ENCODE results near the gene JARID2.

The JARID2 gene

DNA sequence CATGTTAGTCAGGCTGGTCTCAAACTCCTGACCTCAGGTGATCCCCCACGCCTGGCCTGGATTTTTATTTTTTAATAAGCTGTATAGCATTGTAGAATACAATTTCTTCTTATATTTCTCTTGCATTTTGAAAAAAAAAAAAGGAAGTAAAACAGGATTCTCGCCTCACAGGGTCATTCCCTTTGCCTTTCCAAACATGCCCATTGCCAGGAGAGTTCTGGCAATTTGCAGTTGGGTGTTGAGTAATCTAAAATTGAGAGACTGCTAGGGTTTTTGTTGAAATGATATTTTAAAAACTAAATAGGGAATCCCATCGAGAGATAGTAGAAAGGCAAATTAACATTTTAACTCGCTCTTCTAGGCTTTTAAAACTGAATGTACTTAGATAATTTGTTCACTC is 196.1 kb downstream of the JARID2 start:
- DNase-seq (ENCODE audit: low spot score), result no peak

DNA sequence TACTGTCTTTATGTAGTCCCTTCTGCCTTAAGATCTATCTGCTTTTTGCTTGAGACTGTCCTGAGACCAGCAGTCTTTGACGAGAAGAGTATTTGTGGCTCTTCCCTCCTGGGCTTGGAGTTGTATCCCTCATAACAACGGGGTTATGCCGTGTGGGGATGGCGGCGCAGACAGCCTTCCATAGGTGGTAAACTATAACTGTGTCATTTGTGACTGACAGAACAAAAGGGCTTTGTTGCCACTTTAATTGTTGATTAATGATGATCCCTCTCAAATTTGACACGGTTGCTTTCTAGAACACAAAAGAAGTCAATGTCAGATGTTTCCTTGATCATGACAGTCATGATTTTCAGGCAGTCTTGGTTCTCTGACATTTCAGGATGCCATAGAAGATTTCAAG is 196.6 kb downstream of the JARID2 start:
- no peak for DNase-seq (ENCODE audit: low spot score)

DNA sequence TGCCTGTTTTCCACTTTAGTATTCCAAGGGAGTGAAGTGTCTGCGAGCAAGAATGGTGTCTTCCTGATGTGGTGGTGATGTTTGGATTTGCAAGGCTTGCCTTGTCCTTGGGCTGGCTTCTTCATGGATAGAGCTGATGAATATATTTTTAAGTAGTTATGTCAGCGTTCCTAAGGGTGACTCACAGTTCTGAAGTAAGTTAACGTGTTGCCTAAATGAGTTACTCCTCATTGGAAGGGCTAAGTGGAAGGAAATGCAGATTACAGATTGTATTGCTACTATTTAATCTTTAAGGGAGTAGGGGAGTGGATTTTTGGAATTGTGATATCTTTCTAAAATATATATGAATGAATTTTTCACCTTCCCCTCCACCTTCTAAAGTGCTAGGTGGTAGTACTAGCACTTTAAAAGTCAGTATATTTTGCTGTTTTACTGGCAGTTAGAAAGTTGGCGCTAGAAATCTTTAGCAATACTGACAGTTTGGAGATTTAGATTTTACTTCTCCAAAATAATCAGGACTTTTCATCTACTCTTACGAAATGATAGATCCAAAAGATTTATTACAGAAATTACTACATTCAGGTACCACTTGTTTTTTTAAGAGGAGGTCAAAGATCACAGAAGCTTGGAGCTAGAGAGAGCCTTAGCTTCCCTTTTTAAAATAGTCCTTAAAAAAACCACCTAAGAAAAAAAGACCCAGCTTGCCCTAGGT is 197.4 kb downstream of the JARID2 start:
- no peak for DNase-seq (ENCODE audit: low spot score)

DNA sequence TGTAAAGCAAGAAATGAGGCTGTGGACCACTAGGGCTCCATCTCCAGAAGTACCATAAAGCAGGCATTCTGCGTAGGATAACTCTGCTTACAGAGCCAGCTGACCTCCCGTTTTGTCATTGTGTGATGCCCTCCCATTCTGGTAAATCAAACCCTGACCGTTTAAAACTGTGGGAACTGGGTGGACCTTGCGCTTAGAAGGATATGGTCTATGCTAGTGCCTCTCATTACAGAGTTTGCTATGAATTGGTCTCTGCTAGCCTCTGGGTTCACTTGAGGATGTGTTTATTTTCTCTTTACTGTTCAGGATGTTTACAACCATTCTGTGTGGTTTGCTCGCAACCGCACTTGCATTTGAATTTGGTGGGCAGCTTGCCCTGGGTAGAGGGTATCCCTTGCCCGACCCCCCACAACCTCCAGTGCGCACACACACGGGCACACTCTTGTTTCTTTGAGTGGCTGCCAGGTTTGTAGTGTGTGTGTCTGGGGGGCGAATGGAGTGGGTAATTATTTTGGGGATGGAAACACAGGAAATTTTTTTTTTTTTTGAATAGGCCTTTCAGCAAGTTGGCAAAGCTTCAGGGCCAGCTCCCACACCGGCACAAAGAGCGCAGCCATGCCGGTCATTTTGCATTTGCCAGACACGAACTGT is 198.3 kb downstream of the JARID2 start:
- DNase-seq (ENCODE audit: low spot score), result no peak

DNA sequence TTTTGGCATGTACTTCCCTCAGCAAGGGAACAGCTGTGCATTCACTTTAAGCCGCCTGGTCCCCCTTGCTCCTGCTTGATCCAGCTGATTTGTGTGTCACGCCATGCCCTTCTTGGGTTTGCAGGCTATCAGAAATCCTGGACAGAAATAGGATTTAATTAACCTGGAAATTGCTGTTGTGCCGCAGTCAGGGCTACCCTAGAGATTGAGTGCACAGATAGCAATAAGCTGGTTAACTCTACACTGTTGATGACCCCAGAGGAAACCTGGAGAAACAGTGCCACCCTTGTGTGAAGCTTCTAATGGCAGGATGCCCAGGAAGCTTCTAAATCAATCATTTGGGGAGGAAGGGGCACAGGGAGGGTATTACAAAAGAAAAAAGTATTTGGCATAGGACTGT is 199.0 kb downstream of the JARID2 start:
- no peak for DNase-seq (ENCODE audit: low spot score)

DNA sequence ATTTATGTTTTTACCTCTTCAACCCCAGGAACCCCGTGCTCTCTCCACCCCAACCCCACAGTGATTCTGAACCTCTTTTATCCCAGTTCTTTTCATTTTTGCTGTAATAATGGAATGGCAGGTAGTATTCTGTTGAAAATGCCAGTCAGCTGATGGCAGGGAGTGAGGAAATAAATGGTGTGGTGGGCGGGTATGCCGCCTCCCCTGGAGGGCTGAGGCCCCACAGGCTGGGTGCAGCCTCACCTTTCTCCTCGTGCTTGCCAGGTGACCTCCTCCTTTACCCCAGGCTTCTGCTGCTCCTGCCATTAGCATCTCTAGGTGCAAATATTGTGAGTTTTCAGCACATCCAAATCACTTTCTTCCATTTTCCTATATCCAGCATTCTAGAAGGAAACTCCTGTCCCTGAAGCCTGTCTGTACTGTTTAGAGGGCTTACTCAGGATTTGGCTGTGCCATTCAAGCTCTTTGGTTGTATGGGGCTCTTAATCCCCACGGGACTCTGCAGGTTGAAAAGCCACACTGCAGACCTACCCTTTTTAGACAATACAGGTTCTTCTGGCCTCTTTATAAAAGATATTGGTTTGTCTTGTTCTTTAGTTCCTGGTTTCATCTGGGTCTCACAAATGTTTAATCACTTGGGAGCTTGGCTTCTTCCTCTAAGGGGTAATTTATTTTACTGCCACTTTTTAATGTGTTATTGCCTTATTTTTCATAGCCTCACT is 201.8 kb downstream of the JARID2 start:
- no peak for DNase-seq (ENCODE audit: low spot score)

DNA sequence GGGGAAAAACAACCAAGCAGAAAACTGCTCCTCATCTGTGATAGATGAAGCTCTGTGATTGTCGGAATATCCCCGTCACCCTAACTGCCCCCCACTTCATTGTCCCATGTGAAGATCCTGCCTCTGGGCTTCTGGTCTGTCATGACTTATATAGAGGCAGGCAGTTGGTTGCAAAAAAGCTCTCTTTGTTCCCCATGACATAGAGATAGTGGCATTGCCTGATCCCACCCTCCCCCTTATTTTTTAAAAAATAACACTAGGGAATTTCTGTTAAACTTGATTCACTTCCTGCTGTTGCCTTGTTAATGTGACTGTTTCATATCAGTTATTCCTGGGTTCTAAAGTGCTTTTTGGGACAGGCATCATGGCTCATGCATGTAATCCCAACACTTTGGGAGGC is 203.1 kb downstream of the JARID2 start:
- no peak for DNase-seq (ENCODE audit: low spot score)

DNA sequence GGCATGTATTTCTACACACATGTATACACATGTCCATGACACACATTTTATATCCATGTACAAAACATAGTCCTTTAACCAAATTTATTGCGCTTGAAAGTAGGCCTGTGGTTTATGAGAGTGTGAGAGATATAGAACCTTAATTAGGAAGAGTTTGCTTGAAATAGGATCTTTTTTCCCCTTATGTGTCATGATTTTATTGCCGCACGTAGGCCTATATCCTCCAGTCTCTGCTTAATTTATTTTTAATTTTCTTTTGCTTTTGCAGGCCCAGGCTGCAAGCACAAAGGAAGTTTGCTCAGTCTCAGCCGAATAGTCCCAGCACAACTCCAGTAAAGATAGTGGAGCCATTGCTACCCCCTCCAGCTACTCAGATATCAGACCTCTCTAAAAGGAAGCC is 205.9 kb downstream of the JARID2 start:
- no peak for DNase-seq (ENCODE audit: low spot score)

DNA sequence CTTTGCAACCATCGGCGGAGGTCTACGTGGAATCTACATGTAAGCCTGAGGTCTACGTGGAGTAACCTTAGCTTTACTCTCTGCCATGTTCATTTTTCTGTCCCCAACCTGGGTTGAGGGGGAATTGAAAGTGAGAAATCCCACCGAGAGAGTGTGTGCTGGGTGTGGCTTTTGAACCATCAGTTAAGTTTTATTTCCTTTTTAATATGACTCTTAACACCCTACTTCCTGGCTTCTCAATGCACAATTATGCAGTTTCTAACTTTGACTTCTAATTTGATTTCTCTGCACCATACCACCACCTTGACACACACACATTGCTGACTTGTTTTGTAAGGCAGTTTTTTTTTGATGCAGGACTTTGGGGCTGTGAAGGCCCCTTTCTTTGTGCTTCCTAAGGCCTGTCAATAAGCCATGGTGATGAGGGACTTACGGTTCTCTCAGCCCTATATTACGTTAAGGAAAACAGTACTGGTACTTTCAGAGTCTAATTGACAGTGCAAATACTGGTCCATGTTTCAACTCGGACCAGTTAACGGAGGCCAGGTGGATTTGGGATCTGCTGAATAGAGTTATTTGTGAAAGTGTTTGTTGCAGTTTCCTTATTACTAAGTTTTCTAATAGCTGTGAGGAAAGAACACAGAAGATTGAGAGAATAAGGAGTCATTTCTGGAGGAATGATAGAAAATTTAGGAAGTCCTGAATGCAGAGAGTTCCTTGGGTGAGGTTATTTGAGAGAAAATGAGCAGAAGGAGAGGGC is 206.5 kb downstream of the JARID2 start:
- no peak for DNase-seq (ENCODE audit: low spot score)

DNA sequence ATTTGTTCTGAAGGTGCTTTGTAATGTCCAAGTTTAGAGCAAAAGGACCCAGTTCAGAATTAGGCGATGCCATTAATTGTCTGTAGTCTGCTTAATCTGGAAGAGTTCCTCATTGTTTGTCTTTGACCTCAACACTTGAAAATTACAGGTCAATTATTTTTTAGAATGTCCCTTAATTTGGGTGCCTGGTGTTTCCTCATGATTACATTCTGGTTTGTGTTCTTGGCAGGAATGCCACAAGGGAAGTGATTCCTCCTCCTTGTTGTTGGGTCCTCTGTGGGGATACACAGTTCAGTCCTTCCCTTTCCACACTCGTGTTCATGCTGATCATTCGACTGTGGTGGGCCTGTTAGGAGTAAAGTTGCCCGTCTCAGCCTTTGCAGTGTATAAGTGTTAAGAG is 207.3 kb downstream of the JARID2 start:
- no peak for DNase-seq (ENCODE audit: low spot score)

DNA sequence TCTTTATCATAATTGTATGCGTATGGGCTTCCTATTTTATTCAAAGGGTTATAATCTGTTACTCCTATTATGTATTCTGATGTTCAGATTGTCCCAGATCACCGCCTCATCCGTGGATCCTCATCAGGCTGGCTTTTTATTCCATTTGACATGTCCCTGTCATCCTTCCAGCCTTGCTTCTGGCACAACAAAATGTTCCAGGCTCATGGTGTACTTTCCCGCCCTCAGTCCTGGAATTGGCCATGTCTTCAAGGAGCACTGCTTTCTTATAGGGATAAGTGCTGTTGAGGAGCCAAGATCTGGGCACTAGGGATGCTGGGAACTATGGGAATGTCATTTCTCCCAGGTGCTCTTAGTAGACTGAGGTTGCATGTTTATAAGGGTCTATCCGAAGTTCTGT is 207.8 kb downstream of the JARID2 start:
- DNase-seq (ENCODE audit: low spot score), result no peak

DNA sequence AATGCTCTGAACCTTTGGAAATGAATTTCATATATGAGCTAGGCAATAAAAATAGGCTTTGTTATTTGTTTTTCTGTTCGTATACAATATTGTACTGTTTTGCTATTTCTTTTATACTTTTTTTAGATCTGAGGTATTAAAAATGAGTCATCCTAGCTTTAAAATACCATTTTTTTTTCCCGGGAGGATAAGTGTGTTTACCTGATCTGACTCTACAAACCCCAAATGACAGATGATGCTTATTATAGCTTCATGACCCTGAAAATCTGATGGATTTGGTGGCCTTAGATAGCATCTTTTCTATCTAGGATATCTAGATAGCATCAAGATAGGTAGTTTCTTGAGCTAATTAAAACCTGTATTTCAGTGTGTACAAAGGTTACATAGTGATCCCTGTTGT is 210.6 kb downstream of the JARID2 start:
- no peak for DNase-seq (ENCODE audit: low spot score)

DNA sequence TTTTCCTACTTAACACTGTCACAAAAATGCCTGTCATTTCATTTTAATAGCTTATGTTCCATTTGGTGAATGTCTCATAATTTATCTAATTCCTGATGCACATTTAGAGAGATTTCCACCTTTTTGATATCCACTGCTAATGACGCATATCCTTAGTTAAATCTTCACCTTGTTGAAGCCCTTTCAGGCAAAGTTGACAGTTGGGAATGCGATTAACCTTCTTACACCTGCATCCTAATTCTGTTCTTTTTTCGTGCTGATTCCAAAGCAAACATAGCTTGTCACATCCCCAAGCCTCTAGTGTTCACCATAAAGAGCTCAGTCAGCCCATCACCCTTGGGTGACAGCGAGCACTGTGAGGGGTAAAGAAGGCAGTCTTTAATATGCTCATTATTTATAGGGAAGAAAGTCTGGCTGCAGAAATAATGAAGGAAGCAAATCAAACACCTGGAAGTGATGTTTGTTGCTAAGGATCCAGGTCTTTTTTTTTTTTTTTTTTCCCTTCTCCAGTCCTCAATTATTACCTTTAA is 211.3 kb downstream of the JARID2 start:
- DNase-seq (ENCODE audit: low spot score), result no peak

DNA sequence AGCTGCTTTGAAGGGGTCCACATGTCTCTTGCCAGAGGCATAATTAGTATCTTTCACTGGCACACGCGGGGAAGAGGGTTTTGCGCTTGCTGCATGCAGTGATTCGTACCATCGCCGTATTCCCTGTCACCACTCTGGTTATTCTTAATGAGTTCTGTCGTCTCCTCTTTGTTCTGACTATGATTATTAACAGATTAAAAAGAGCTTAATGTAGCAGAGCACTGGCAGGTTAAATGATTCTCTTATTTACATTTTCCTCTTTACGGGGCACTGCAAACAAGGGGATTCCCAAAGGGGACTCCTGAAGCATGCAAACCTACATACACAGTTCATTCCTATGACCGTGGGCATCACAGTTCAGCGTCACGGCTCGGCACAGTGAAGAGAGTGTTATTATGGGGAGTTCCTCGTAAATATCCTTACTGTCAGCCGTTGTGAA is 212.2 kb downstream of the JARID2 start:
- no peak for DNase-seq (ENCODE audit: low spot score)

DNA sequence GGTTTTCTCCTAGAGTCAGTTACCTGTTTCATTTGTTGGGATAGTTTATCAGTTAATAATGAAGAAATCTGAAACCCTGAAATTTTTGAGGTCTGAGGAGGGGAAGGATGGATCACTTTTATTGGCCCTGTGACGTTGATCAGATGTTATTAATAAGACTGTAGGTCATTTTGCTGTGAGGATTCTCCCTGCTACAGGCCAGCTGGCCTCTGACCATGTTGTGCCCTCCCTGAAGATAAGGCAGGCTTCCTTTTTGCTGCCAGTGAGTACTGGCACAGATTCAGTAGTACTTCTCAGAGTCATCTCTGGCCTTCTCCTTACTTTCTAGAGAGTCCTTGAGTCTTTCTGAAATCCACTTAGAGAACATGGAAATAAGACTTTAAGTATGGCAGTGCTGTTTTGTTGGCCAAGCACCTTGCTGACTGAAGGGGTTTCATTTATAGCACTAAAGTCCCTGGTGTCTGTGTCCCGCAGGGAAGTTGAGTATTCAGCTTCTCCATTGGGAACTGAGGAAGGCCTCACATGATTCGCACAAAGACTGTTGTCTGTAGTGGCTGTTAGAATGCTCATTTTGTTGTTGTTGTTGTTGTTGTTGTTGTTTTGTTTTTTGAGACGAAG is 214.3 kb downstream of the JARID2 start:
- no peak for DNase-seq (ENCODE audit: low spot score)

DNA sequence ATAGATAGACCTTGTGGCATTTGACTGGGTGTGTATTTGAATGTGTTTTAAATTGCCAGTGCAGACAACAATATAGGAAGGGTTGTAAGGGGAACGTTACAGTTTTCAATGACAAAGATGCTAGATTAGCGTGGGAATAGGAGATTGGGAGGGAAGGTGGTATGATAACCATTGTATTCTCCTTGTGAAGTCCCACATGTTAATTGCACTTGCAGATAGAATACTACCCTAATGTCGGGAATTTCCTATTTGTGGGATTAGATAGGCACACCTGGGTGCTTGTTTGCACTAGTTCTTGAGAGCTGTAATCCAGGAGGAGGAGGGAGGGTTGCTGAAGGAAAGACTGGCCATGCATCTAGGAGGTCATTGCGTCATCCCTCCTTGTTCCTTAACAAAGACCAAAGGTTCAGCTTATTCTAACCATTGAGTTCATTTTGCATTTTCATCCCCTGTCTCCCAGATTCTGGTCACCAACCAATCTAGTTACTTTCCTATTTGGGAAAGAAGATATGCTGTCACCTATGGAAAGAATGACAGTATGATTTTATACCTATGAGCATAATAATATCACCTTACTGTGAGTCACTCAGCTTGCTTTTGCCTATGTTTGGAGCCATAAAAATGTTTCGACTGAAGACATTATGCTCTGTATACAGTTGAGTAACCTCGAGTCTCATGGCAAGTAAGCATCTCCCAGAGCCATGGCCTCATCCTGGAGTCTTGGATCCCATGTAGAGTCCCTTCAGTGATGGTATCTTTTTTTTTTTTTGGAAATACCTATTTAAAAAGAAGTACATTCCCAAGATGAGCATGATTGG is 215.5 kb downstream of the JARID2 start:
- DNase-seq (ENCODE audit: low spot score), result no peak

DNA sequence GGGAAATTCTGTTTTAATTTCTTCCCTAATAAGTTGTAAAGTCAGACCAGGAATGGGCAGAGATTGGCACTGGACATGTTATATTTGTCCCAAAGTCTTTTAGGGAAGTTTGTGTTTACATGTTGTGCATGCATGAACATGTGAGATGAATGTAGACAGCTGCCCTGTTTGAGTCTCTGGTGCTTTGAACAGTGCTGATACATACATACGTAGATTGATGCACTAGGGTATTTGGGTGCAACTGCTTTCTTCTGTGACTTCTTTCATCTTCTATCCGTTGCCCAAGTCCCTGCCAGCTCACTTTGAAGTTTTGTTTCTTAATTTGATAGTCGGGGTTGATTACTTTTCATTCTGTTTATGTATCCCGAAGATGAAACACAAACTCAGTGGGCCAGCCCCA is 216.4 kb downstream of the JARID2 start:
- DNase-seq (ENCODE audit: low spot score), result no peak

DNA sequence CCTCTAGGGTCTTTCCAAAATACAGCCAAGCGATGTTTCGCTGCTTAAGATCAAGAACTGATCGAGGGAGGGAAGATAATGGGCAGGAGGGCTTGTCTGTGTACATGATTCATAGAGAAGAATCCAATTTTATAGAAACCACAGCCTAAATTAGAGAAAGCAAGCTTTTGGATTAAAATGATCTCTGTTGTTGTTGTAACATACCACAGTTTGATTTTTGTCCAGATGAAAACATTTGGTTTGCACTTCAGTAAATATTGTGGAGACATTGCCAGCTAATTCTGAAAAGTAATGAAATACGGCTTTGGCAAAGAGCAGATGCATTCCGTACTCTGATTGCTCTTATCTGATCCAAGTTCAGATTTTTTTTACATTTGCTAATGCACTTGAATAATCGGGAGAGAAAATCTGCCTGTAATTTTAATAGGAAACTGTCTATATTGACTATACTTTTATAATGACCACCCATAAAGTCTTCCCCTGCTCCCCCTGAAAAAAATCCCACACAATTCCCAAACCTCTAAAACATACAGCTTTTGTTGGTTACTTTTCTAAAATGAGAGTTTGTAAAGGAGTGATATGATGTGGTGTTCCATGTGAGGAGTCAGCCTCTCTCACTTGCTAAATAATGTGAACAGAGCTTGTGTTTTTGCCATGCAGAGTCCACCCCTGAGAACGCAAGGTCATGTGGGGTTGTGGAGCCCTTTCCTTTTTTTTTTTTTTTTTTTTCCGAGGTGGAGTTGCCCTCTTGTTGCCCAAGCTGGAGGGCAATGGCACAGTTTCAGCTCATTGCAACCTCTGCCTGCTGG is 217.1 kb downstream of the JARID2 start:
- DNase-seq (ENCODE audit: low spot score), result no peak

DNA sequence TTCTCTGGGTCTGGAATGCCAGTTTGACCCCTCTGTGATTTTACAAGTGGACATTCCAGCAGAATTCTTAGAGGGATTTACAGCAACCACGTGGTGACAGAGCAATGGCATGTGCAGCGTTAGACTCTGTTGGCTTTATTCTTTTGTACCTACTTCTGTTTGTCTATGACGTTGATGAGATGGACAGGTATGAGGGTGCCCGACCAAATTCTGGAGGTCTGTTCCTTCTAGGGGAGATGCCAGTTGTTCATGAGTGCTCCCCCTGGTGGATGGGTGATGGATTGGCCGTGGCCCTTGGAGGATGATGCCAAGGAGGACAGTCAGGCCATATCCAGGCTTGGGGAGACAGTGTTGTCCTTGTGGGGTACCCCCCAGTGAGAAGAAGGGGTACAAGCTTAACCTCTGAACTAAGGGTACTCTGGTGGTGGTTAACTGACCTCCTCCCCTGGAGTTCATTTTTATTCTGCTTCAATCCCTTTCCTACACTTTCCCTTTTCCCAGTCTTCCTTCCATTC is 218.4 kb downstream of the JARID2 start:
- peak; percentile 57 for DNase-seq (ENCODE audit: low spot score)

DNA sequence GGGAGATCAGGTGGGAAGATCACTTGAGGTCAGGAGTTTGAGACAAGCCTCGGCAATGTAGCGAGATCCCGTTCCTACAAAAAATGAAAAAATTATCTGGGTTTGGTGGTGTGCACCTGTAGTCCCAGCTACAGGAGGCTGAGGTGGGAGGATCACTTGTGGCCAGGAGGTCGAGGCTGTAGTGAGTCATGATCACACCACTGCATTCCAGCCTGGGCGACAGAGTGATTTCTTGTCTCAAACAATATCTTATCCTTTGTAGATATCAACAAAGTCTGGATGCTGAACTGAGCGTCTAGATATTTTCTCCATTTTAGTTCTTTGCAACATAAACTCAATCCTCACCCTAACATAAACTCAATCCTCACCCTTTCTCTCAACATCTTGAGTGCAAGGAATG is 219.3 kb downstream of the JARID2 start:
- DNase-seq (ENCODE audit: low spot score), result no peak

Data from ecto neural progenitor cell (in vitro differentiated cells).